Lower lobe of right lung (tissue), 2 donors: Measurements from ENCODE around the gene SDC4. TPM values are rescaled to one million over a fixed set of nuclear protein-coding genes. Genes with fewer than 3 reads are reported as not detected.

Experiments used
- ATAC-seq, 2 donors: fragments of 200-7000 bp; cut with Tn5 transposase; one replicate each; pipeline ENCODE4 v1.9.1; 2020 to 2022; ENCODE audit warnings: mild to moderate bottlenecking in 2 of 2, moderate library complexity in 2 of 2
- DNase-seq: peaks from one replicate; pipeline ENCODE4 v3.0.0-alpha.2; 2020
- H3K27ac ChIP-seq: fragments of 200-600 bp; one replicate; pipeline ENCODE4 v1.8.0; 2022
- H3K27me3 ChIP-seq: fragments of 200-600 bp; one replicate; pipeline ENCODE4 v1.8.0; 2022; ENCODE audit warnings: low read depth
- H3K36me3 ChIP-seq: fragments of 200-600 bp; one replicate; pipeline ENCODE4 v1.8.0; 2022; ENCODE audit warnings: mild to moderate bottlenecking
- H3K4me1 ChIP-seq: fragments of 200-600 bp; one replicate; pipeline ENCODE4 v1.8.0; 2022
- H3K4me3 ChIP-seq: fragments of 200-600 bp; one replicate; pipeline ENCODE4 v1.8.0; 2022; ENCODE audit warnings: mild to moderate bottlenecking
- H3K9me3 ChIP-seq: fragments of 200-600 bp; one replicate; pipeline ENCODE4 v1.8.0; 2022
- CTCF ChIP-seq: fragments of 200-600 bp; IDR thresholded peaks from one replicate; pipeline ENCODE4 v1.8.0; 2022; ENCODE audit warnings: antibody characterized with exemption, mild to moderate bottlenecking
- intact Hi-C: fragments of 100-400 bp; cut with DNase I; formaldehyde crosslinking; loops from one replicate; pipeline ENCODE4 v1.11.0; 2022
- total RNA-seq: library from RNA; stranded (reverse); fragmentation: NEBNext Ultra II Directional; extraction: Animal tissue kit (Norgen Biotek cat#: 25700); gene quantifications from one replicate; pipeline ENCODE4 v1.2.1, GENCODE V29; 2021
- donor health status: DM: no; HTN: yes; CAD: no; lungs with severe emphysema.

The SDC4 gene
- total RNA-seq, 1 donor from 2014 or later, result 259 TPM

- no peaks in the 10 kb centered on the region for H3K9me3 ChIP-seq
- H3K36me3 ChIP-seq, result peaks cover 60% of the 10 kb centered on the region
- DNase-seq, result peak; percentile 71
- H3K27me3 ChIP-seq, result no peaks in the 10 kb centered on the region
- intact Hi-C loops, result no loop called here
- no peak for TF ChIP-seq CTCF
- peak; percentile 62 to 64 for ATAC-seq
- peak overlapping the region; percentile 79 for H3K27ac ChIP-seq
- peak overlapping the region; percentile 10 for H3K4me3 ChIP-seq
- peaks cover 61% of the 10 kb centered on the region for H3K4me1 ChIP-seq
Observed at GRCh38 chr20:45337367-45338120, 10.7 kb downstream of the SDC4 start.

- Histone ChIP-seq H3K27ac (peak overlapping the region; percentile 79), H3K36me3 (peaks cover 67% of the 10 kb centered on the region), H3K4me3 (no peak overlapping the region), H3K4me1 (peaks cover 53% of the 10 kb centered on the region), H3K9me3 (no peaks in the 10 kb centered on the region), H3K27me3 (no peaks in the 10 kb centered on the region)
- intact Hi-C loops, result no loop called here
- DNase-seq (no peak), ATAC-seq (peak; percentile 29 to 40)
- TF ChIP-seq CTCF, result no peak
Observed at GRCh38 chr20:45336530-45337366, 11.5 kb downstream of the SDC4 start.

GRCh38 chr20:45330476-45330875 is 17.7 kb downstream of the SDC4 start:
- H3K4me1 ChIP-seq, result peaks cover 9% of the 10 kb centered on the region
- no peak overlapping the region for H3K27ac ChIP-seq
- H3K9me3 ChIP-seq, result no peaks in the 10 kb centered on the region
- no peak overlapping the region for H3K4me3 ChIP-seq
- ATAC-seq (no peak), DNase-seq (no peak)
- H3K36me3 ChIP-seq, result peaks cover 91% of the 10 kb centered on the region
- no peak for TF ChIP-seq CTCF
- H3K27me3 ChIP-seq, result no peaks in the 10 kb centered on the region
- intact Hi-C loops, result no loop called here

- no peak for TF ChIP-seq CTCF
- intact Hi-C loops, result no loop called here
- Histone ChIP-seq H3K9me3 (no peaks in the 10 kb centered on the region), H3K4me3 (no peak overlapping the region), H3K27ac (no peak overlapping the region), H3K36me3 (peaks cover 85% of the 10 kb centered on the region), H3K27me3 (no peaks in the 10 kb centered on the region), H3K4me1 (peaks cover 9% of the 10 kb centered on the region)
- peak; percentile 72 for DNase-seq
- ATAC-seq, result peak; percentile 56 to 71
Observed at GRCh38 chr20:45329497-45330319, 18.5 kb downstream of the SDC4 start.

GRCh38 chr20:45328451-45328850 is 19.8 kb downstream of the SDC4 start:
- H3K27me3 ChIP-seq, result no peaks in the 10 kb centered on the region
- H3K27ac ChIP-seq, result no peak overlapping the region
- peaks cover 77% of the 10 kb centered on the region for H3K36me3 ChIP-seq
- DNase-seq (no peak), ATAC-seq (no peak)
- no peak for TF ChIP-seq CTCF
- intact Hi-C loops, result no loop called here
- H3K9me3 ChIP-seq, result no peaks in the 10 kb centered on the region
- peaks cover 9% of the 10 kb centered on the region for H3K4me1 ChIP-seq
- H3K4me3 ChIP-seq, result no peak overlapping the region
